ENCODE data around the gene RAN.
"Not testable (repeated sequence)": the region's sequence is repeated elsewhere in the genome, so short reads cannot be mapped to it uniquely, and the experiment has no call there.

DNA sequence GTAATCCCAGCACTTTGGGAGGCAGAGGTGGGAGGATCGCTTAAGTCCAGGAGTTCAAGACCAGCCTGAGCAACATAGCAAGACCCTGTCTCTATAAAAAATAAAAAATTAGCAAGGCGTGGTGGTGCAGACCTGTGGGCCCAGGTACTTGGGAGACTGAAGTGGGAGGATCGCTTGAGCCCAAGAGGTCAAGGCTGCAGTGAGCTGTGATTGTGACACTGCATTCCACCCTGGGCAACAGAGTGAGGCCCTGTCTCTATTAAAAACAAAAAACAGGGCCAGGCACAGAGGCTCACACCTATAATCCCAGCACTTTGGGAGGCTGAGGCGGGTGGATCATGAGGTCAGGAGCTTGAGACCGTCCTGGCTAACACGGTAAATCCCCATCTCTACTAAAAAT, 23.8 kb upstream of the RAN start:
- TF ChIP-seq, protein P1, sequence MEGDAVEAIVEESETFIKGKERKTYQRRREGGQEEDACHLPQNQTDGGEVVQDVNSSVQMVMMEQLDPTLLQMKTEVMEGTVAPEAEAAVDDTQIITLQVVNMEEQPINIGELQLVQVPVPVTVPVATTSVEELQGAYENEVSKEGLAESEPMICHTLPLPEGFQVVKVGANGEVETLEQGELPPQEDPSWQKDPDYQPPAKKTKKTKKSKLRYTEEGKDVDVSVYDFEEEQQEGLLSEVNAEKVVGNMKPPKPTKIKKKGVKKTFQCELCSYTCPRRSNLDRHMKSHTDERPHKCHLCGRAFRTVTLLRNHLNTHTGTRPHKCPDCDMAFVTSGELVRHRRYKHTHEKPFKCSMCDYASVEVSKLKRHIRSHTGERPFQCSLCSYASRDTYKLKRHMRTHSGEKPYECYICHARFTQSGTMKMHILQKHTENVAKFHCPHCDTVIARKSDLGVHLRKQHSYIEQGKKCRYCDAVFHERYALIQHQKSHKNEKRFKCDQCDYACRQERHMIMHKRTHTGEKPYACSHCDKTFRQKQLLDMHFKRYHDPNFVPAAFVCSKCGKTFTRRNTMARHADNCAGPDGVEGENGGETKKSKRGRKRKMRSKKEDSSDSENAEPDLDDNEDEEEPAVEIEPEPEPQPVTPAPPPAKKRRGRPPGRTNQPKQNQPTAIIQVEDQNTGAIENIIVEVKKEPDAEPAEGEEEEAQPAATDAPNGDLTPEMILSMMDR (IDR thresholded peaks at IDR 0.05): not testable (repeated sequence)
- not testable (repeated sequence) for TF ChIP-seq POLR2A (IDR thresholded peaks at IDR 0.05; ENCODE audit: low read depth); EP300 (IDR thresholded peaks at IDR 0.05); POLR2AphosphoS5 (IDR thresholded peaks at IDR 0.05)

Measured in esophagus muscularis mucosa (tissue), 4 donors.